ENCODE results near the gene GPSM1.
"Not testable (repeated sequence)": the region's sequence is repeated elsewhere in the genome, so short reads cannot be mapped to it uniquely, and the experiment has no call there.

The GPSM1 gene

DNA sequence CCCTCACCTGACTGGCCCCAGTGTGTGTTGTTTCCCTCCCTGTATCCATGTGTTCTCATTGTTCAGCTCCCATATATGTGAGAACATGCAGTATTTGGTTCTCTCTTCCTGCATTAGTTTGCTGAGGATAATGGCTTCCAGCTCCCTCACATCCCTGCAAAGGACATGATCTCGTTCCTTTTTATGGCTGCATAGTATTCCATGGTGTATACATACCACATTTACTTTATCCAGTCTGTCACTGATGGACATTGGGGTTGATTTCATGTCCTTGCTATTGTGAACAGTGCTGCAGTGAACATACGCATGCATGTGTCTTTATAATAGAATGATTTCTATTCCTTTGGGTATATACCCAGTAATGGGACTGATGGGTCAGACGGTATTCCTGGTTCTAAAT, 7.4 kb upstream of the GPSM1 start:
- FAIRE-seq = not testable (repeated sequence)

DNA sequence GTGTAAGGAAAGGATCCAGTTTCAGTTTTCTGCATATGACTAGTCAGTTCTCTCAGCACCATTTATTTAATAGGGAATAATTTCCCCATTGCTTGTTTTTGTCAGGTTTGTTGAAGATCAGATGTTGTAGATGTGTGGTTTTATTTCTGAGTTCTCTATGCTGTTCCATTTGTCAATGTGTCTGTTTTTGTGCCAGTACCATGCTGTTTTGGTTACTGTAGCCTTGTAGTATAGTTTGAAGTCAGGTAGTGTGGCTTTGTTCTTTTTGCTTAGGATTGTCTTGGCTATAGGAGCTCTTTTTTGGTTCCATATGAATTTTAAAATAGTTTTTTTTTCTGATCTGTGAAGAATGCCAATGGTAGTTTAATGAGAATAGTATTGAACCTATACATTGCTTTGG, 6.4 kb upstream of the GPSM1 start:
- FAIRE-seq = not testable (repeated sequence)

DNA sequence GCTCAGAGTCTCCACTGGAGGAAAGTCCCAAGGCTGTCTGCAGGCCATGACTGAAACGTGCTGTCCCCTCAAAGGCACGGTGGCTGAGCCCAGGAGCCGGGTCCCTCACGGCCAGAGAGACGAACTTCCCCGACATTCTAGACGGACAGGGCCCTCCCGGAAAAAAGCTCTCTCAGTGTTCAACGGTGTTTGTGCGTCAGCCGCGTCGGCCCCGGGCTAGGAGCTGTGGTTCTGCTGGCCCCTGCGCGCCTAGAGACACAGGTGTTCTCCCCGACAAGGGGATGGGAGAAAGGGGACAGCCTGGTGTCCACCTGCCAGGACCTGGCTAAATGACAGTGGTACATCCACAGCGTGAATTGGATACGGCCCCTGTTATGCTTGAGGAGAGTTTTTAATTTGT, 5.8 kb upstream of the GPSM1 start:
- no peak for FAIRE-seq

DNA sequence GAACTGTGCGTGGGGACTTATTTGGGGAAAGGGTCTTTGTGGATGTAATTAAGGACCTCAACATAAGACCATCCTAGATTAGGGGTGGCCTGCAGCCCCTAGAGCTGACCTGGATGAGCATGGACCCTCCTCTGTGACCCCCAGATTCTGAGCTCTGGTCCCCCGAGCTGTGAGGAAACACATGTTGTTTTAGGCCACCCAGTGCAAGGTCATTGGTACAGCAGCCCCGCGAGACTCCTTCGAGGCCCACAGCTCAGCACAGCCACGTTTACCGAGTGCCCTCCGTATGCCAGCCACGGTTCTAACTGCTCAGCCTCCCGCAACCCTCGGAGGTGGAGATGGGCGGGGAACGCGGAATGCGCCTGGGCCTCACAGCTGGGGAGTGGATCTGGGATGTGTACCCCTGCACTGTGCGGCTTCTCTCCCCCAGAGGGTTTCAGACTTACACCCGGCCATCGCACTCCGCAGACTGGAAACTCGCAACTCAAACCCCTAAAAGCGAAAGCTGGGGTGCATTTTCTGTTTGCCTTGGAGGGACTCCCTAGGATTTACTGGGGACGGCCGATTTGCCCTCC, 4.5 kb upstream of the GPSM1 start:
- FAIRE-seq = no peak

DNA sequence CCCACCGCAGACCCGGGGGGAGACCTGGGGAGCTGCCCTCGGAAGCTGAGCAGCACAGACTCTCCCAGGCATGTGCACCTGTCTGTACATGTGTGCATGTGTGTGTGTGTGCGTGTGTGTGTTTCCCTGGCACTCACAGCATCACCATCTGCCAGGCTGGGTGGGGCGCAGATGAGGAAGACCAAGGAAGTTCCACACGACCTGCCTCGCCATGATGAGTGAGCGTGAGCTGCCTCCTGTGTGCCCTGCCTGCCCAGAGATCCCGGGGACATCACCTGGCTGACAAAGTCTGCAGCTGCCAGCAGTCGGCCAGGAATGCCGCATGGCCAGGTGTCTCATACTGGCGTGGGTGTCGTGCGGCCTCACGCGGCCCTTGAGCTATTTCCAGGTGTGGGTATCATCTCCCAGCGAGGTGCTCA, 4.0 kb upstream of the GPSM1 start:
- no peak for FAIRE-seq

DNA sequence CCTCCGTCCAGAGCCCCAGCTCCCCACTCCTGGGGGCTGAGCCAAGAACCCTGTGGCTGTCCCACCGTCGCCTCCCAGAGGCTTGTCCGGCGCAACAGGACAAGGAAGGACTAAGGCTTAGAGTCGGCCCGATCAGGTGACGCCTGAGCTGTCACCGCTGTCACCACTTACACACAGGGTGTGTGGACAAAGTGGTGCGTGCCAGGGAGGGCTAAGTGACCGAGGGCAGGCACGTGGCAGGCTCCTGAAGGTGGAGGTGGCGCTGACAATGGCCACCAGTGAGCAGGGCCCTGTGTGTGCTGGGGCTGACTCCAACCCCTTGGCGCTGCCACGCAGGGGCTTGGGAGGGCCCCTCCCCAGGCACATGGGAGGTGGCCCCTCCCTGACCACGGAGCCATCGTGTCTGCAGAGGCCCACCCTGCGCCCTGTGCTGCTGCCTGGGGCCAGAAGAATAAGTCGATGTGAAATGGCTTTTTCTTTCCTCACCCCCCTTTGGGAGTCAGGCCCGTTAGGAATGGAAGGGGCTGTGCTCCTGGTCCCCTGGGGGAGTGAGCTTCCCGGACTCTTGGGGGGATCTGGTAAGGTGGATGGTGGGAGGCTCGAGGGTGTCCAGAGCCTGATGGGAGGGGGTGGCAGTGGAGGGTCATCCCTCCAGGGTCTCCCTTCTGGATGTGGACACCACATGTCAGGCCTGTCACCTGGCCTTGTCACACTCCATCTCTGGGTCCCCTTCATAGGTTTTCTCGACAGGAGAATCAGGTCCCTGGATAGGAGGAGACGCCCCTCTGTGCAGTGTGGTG, 2.6 kb upstream of the GPSM1 start:
- FAIRE-seq = no peak

DNA sequence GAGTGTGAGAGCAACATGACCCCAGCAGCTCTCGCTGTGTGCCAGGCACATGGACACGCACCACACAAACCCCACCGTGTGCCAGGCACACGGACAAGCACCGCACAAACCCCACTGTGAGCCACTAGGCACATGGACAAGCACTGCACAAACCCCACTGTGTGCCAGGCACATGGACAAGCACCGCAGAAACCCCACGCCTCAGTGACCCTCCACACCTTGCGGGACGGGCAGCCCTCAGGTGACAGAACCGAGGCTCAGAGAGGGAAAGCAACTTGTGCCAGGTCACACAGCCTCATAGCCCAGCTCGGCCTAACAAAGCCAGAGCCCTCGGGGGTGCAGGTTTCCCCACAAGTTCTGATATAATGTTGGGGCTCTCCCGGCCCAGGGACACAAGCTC, 2.0 kb upstream of the GPSM1 start:
- FAIRE-seq = no peak

DNA sequence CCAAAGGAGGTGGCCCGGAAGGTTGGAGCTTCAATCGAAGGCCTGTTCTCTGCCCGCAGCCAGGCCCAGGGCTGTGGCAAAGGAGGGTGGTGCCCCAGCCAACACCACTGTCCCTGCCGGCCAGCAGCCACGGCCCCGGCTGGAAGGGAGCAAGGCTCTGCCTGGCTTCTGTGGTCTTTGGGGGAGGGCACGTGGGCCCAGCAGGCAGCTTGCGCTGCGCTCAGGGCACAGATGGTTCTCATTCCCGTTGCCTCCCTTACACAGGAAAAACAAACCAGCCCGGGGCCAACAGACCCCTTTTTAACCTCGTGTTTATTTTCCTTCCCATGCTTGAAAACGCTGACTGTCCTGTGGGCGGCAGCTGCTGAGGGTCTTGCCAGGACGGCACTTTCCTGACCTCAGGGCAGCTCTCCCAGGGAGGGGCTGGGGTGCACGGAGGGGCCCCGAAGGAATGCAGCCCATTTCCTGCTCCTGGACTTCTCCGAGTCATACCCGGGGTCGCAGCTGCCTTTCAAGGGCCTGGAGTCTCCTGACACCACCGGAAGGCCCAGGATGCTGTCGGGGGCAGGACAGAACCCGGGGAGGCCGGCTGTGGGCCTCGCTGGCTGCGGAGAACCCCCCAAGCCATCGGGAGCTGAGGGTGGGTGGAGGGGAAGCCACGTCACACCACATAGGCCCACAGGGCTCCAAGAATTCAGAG, 1.1 kb upstream of the GPSM1 start:
- FAIRE-seq = no peak

DNA sequence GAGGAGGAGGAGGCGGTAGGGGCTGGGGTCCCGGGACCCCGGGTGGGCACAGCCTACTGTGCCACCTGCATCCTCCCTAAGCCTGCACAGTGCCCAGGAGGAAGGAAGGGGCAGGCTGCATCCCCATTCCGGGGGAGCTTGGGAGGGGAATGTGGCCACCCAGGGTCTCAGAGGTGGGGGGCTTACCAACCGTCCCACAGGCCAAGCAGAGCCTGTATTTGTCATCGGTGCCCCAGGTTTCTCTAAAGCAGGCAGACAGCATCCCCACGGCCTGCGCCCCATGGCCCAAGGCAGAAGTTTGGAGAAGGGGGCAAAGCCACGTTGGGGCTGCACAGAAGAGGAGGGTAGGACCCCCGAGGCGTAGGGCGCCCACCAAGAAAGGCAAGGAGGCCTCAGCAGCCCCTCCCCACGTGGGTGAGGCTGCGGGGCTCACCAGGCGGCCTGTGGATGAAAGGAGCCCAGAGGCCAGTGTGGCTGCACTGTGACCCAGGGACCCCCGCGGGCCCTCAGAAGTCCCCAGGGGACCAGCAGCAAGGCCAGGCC, 507 bp upstream of the GPSM1 start:
- FAIRE-seq = no peak

DNA sequence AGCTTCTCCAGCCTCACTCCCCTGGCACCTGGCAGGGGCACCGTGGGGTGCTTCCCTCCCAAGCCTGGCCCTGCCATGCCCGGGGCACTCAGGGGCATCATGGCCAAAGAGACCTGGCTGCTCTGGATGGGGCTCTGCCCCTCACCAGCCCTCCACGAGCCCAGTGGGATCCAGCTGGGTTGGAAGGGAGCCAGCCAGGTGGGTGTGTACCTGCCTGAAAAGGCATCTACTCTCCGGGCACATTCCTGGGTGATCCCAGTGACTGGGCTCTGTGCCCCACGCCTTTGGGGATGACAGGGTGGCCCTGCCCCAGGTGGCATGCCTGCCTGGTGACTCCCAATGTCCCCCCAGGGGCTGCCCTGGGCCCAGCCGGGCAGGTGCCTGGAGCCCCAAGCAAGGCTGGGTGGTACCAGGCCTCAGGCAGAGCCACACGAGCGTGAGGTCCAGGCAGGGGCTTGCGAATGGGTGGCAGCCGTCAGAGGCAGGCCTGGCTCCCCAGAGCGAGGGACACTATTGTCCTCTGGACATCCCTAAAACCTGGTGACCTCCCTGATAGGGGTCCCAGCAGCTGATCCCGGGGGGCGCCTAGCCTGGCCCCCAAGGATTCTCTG, 777 bp downstream of the GPSM1 start:
- FAIRE-seq = no peak

DNA sequence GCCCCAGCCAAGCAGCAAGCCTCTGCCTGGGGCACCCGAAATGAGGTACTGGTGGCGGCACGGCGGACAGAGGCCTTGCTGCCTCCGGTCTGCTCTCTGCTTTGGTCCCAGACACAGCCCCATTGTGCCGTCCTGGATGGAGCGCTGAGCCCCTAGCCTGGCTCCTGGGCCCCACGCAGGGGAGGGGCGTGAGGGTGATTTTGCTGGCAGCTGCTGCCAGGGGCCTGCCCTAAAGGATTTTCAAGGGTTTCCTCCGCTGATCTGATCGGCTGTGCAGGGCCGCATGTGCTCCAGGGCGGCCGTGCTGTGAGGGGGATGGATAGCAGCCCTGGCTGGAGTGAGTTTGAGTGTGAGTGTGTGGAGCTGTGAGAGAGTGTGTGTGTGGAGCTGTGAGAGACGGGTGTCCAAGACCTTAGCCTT, 1.3 kb downstream of the GPSM1 start:
- no peak for FAIRE-seq

DNA sequence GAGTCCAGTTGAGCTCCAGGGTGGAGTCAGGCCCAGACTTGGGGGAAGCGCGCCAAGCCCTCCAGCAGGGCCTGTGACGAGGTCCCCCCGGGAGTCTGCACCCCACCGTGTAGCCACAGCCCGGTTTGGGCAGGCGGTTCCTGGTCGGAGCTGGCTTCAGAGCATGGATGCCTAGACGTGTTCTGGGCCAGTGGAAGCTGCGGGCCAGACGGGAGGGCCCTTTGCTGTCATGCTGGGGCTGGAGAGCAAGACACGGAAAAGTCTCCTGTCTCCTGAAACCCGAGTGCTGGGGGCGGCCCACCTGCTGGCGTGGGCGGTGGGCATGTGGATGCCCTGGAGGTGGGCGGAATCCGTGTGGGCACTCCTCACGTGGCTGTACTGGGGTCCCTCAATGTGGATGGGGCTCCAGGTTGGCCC, 1.9 kb downstream of the GPSM1 start:
- no peak for FAIRE-seq

DNA sequence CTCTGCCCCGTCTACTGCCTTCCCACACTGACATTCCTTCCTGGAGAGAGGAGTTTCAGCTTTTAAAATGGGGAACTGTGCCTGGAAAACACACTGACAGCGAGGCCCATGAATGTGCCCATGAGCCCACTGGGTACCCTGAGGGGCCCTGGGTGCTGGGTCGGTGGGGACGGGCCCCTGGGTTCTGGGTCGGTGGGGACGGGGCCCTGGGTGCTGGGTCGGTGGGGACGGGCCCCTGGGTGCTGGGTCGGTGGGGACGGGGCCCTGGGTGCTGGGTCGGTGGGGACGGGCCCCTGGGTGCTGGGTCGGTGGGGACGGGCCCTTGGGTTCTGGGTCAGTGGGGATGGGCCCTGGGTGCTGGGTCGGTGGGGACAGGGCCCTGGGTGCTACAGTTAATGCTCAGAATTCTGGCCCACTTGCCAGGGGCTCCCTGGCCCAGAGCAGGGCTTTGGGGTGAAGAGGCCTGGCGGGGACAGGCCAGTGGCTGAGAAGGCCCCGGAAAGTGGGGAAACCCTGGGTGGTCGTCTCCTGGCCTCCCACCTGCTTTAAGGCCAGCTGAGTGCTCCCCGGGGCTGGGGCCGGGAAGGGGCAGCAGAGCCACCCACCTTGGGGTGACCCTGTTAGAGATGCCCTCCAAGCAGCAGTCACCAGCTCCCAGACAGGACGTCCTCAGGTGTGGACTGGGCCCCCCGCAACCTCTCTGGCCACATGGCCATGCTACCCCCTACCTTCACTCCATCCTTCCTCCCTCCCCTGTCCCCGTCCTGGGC, 2.5 kb downstream of the GPSM1 start:
- no peak for FAIRE-seq

DNA sequence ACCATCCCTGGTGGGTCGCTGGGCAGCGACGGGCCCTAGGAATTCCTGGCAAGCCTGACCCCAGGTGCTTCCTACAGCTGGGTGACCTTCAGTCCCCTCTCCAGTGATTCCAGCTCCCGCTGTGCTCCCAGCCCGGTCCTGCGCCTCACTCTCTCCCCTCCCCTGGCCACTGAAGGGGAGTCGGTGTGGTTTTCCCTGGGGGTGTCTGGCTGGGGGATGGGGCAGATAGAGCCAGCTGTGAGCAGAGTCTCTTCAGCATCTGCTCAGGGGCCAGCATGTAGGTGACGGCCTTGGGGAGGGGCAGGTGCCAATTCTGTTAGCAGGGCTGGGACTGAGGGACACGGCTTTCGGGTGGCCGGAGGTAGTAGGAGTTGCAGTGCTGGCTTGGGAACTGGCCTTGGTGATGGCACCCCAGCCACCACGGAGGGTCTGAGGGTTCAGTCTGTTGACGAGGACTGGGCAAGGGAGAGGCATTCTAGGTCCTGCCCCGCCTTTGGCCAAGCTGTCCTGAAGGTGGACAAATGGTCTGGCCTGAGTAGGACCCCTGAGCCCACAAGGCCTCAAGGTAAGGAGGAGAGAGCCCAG, 3.2 kb downstream of the GPSM1 start:
- no peak for FAIRE-seq

DNA sequence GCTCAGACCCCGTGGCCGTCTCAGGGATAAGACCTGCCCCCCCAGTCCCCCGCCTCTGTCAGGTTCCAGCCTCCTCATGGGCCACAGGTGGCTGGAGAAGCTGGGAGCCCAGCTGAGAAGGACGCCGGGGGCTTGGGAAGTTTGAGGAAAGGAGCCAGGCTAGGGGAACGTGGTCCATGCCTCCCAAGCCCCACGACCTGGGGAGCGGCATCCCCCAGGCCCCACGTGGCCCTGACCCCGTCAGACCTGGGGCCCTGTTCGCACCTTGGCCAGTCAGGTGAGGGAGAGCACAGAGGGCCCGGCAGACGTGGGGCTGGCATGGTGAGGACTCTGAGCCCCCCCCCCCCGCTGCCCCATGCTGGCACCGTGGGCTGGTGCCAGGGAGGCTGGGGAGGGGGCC, 3.7 kb downstream of the GPSM1 start:
- no peak for FAIRE-seq

DNA sequence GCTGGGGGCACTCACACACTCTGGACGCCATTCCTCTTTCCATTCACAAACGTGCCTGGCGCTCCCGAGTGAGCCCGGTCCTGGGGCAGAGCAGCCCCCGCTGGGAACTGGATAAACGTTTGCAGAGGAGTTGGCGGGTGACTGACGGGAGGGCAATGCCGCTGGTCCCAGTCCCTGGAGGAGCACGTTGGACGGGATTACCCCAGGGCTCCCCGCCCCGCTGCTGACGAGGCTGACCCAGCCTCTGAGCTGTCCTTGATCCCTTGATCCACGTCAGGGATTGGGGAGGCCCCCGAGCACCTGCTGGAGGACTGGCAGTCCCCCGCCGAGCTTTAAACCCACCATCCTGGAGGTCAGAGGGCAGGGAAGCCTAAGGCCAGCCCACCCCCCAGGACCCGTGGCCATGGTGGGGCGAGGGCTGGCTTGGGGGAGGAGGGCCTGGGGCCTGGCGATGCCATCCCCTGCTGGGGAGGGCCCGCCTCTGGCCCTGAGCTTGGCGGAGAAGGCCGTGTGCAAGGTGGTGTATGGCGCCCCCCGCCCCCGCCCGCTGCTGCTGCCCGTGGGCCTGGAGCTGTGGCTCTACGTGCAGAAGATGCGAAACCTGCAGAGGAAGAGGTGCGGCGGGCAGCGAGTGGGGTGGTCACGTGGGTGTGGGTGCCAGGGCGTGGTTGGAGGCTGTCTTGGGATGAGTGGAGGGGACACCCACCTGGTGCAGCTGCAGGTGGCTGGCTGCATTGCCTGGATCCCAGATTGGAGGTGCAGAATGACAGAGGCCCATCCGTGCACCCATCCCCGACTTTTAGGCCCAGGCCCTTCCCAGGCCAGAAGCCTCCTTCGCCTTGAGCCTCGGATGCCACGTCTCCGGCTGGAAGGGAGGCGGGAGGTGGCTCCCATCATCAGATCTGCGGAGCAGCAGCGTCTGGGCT, 4.5 kb downstream of the GPSM1 start:
- FAIRE-seq = no peak

DNA sequence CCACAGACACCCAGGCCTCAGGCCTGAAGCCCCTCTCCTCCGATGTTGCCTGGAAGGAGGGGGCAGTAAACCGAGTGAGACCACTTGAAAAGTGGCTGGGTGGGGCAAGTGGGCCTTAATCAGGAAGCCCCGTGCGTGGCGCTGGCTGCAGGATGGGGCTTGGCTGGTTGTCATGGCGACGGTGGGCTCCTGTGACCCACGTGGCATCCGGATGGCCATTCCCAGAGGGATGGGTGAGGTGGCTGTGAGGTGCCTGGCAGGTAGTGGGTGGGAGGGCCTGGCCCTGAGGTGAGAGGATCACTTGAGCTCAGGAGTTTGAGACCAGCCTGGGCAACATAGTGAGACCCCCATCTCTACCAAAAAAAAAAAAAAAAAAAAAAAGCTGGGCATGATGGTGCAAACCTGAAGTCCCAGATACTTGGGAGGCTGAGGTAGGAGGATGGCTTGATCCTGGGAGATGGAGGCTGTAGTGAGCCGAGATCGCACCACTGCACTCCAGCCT, 5.2 kb downstream of the GPSM1 start:
- FAIRE-seq = no peak

DNA sequence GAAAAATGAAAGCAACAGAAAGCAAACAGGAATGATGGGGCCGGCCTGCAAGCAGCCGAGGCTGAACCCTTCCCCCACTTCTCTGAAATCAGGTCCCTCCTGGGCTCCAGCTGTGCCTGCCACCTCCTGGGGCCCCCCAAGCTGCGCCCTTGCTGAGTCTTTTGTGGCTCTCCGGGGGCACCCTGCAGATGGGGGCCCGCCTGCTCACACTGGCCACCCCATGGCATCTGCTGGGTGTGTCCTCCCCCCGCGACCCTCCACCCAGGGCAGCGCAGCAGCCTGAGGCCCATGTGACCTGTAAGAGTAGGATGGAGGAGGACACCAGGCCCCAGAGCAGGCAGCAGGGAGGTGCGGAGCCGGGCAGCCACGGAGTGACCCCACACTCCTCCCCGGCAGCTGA, 5.7 kb downstream of the GPSM1 start:
- FAIRE-seq = no peak

DNA sequence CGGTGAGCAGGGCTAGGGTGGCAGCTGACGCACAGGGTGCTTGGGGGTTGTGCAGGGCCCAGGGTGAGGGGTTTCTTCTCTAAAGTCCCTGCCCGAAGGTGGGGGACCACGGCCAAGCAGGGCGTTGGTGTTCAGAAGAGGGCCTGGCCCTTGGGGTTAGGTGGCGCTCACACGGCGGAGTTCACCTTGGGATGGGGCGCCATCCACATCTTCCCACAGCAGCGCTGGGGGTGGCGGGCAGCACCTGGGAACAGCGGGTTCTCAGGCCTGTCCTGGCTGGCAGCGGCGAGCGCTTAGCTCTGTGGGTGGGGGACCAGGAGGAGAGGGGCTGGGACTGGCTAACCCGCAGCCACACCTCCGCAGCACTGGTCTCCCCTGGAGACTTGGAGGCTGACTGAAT, 6.1 kb downstream of the GPSM1 start:
- FAIRE-seq = no peak

DNA sequence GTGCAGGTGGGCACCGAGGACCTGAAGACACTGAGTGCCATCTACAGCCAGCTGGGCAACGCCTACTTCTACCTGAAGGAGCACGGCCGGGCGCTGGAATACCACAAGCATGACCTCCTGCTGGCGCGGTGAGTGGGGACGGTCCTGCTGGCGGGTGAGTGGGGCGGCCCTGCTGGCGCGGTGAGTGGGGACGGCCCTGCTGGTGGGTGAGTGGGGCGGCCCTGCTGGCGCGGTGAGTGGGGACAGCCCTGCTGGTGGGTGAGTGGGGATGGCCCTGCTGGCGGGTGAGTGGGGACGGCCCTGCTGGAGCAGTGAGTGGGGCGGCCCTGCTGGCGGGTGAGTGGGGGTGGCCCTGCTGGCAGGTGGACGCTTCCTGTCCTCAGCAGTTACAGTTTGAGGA, 7.2 kb downstream of the GPSM1 start:
- no peak for FAIRE-seq
